GM23248 (cell line): ENCODE results near the gene HHIP. TPM values are rescaled to one million over a fixed set of nuclear protein-coding genes. Genes with fewer than 3 reads are reported as not detected.

Experiments
- DNase-seq: peaks from one replicate; pipeline ENCODE4 v3.0.0-alpha.2; 2015
- H2AFZ ChIP-seq: fragments of 200-600 bp; sonication (generic); 2 replicates; pipeline ENCODE4 v1.6.1; 2016; ENCODE audit warnings: antibody characterized with exemption
- H3F3A ChIP-seq: fragments of 200-600 bp; sonication (generic); 2 replicates; pipeline ENCODE4 v1.6.1; 2016; ENCODE audit warnings: mild to moderate bottlenecking, antibody characterized with exemption, mixed run types; ENCODE audit not compliant: insufficient read depth
- H3K27ac ChIP-seq: fragments of 200-600 bp; sonication (generic); 2 replicates; pipeline ENCODE4 v1.5.1; 2016; ENCODE audit warnings: mild to moderate bottlenecking
- H3K27me3 ChIP-seq: fragments of 200-600 bp; sonication (generic); replicated peaks from 2 replicates; pipeline ENCODE4 v1.6.1; 2016; ENCODE audit warnings: mild to moderate bottlenecking; ENCODE audit not compliant: insufficient read depth
- H3K36me3 ChIP-seq: fragments of 200-600 bp; sonication (generic); 2 replicates; pipeline ENCODE4 v1.6.1; 2016; ENCODE audit warnings: low read depth, mild to moderate bottlenecking
- H3K4me1 ChIP-seq: fragments of 200-600 bp; sonication (generic); 2 replicates; pipeline ENCODE4 v1.6.1; 2016; ENCODE audit warnings: mild to moderate bottlenecking; ENCODE audit not compliant: insufficient read depth
- H3K4me2 ChIP-seq: fragments of 200-600 bp; sonication (generic); one replicate; pipeline ENCODE4 v1.6.1; 2016; ENCODE audit warnings: mild to moderate bottlenecking; ENCODE audit not compliant: unreplicated experiment
- H3K4me3 ChIP-seq: fragments of 200-600 bp; sonication (generic); 2 replicates; pipeline ENCODE4 v1.5.1; 2016; ENCODE audit warnings: mild to moderate bottlenecking
- H3K79me2 ChIP-seq: fragments of 200-600 bp; sonication (generic); 2 replicates; pipeline ENCODE4 v1.6.1; 2016; ENCODE audit warnings: mild to moderate bottlenecking; ENCODE audit not compliant: insufficient read depth
- H3K9ac ChIP-seq: fragments of 200-600 bp; sonication (generic); 2 replicates; pipeline ENCODE4 v1.6.1; 2016; ENCODE audit warnings: mild to moderate bottlenecking
- H3K9me2 ChIP-seq: fragments of 200-600 bp; sonication (generic); 2 replicates; pipeline ENCODE4 v1.6.1; 2016; ENCODE audit warnings: mixed run types, mild to moderate bottlenecking, moderate library complexity; ENCODE audit not compliant: insufficient read depth
- H3K9me3 ChIP-seq: fragments of 200-600 bp; sonication (generic); one replicate; pipeline ENCODE4 v1.6.1; 2017; ENCODE audit warnings: low read depth
- H4K20me1 ChIP-seq: fragments of 200-600 bp; sonication (generic); 2 replicates; pipeline ENCODE4 v1.6.0; 2016; ENCODE audit not compliant: insufficient read depth
- EZH2 ChIP-seq: fragments of 200-600 bp; sonication (generic); IDR thresholded peaks from 2 replicates; pipeline ENCODE4 v1.6.1; 2018; ENCODE audit warnings: antibody characterized with exemption, mild to moderate bottlenecking; ENCODE audit not compliant: insufficient read depth, poor library complexity, severe bottlenecking
- EZH2phosphoT487 ChIP-seq: fragments of 200-600 bp; sonication (generic); IDR thresholded peaks from 2 replicates; pipeline ENCODE4 v1.6.1; 2018; ENCODE audit warnings: antibody characterized with exemption, moderate library complexity, mild to moderate bottlenecking, low read depth; ENCODE audit not compliant: insufficient read depth
- WGBS, 2 experiments: methylation state at CpG; one replicate each; pipeline ENCODE4 v1.1.6; 2015 to 2017; ENCODE audit warnings: low lambda C conversion rate in 2 of 2, low coverage in 1 of 2; ENCODE audit errors: missing lambda C conversion rate in 2 of 2; 5-methylcytosine and 5-hydroxymethylcytosine counted together
- in situ Hi-C: fragments of 300-500 bp; cut with MboI; formaldehyde crosslinking; loops from 2 replicates; pipeline ENCODE4 v1.15.0; 2020
- polyA plus RNA-seq: library from polyadenylated mRNA; unstranded; fragments of >200 nt; fragmentation: Nextera tagmentation; extraction: Ambion mirVana; gene quantifications from 2 replicates; pipeline ENCODE4 v1.2.1, GENCODE V29; 2016
- total RNA-seq: library from RNA; depleted of rRNA; stranded (reverse); fragments of >200 nt; shearing (Covaris generic); gene quantifications from 2 replicates; pipeline ENCODE4 v1.2.3, GENCODE V29; 2014

HHIP gene
- total and polyA plus RNA-seq, 2 experiments from 2014 or later = under 0.01 to 0.06 TPM

DNA sequence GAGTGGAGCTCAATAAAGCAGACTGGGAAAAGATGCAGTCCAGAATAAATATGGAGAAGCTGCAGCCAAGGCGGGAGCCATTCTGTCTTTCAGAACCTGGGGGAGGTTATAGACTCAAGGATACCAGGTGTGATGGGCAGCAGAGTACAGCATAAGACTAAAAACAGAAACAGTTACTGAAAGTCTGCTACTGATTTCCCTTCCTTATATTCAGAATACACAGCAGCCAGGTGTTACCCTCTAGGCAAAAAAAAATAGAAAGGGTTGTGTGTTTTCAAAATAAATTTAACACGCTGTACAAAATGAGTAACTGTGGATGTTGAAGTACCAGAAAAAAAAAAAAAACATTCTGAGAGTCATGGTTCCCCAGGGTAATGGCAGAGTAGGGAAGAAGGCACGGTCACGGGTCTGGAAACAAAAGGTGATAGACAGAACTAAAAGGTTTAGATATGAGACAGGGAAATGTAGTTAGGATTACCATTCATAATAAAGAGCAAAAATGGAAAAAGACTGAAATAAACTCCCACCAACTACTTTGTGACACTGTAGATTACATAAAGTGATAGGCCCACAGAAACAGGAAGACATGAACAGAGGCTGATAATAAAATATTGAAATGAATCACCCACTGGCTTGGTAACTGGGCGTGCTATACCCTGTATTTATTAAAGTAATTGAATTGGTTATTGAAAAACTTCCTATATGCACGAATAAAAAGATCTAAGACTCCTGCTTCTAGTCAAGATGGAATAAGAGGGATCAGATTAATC, 10.8 kb upstream of the HHIP start:
- Histone ChIP-seq H3K27ac (no peak overlapping the region), H2AFZ (no peak overlapping the region), H3F3A (no peaks in the 10 kb centered on the region), H3K9me2 (no peaks in the 10 kb centered on the region), H3K36me3 (no peaks in the 10 kb centered on the region), H4K20me1 (no peaks in the 10 kb centered on the region), H3K4me1 (no peaks in the 10 kb centered on the region), H3K9ac (no peak overlapping the region), H3K4me2 (no peak overlapping the region), H3K79me2 (no peaks in the 10 kb centered on the region), H3K4me3 (no peak overlapping the region), H3K9me3 (no peaks in the 10 kb centered on the region), H3K27me3 (no peaks in the 10 kb centered on the region)
- 70% methylated on average over 6 of the region's 6 CpGs for WGBS, 2 experiments
- in situ Hi-C loops = no loop called here
- TF ChIP-seq EZH2 (no peak), EZH2phosphoT487 (no peak)
- DNase-seq = no peak

DNA sequence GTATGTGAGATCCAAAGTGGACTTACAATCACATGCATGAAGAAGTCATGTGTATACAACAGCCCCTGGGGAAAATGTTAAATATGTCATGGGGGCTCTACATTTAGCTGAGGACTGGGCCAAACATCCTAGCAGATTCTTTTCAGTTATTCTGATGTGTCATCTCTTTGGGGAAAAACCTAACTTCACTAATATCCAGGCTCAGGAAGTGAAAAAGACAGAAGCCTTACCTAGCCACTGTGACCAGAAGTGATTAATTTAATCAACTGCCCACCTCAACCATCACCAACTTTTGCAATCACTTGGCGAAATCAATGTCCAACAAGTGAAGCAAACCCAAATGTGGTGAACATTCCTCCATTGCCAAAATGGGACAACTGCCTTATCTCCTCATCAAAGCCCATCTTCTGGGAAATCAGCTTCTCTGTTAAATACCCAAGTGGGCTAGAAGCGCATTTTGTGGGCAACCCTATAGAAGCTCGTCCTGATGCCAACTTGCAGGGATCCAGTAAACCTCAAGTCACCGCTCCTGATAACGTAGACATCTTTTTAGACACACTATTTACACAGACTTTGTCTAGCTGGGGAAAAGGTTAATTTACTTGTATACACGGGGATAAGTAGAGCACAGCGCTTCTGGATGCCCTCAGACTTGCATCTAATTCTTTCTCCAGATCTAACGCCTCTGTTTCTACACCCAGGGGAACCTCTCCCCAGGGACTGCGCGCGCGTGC, 1.4 kb upstream of the HHIP start:
- no peaks in the 10 kb centered on the region for H3K9me2 ChIP-seq
- H3K9me3 ChIP-seq = no peaks in the 10 kb centered on the region
- no peak for DNase-seq
- H3K27me3 ChIP-seq = peaks cover 28% of the 10 kb centered on the region
- H2AFZ ChIP-seq = no peak overlapping the region
- H3F3A ChIP-seq = no peaks in the 10 kb centered on the region
- WGBS, 2 experiments = 92 to 95% methylated on average over 11 to 12 of the region's 12 CpGs
- H3K9ac ChIP-seq = no peak overlapping the region
- in situ Hi-C loops = no loop called here
- no peak overlapping the region for H3K4me2 ChIP-seq
- H3K4me3 ChIP-seq = no peak overlapping the region
- peaks cover 8% of the 10 kb centered on the region; the same call in 1 of the 2 replicates for H3K4me1 ChIP-seq
- no peaks in the 10 kb centered on the region for H3K36me3 ChIP-seq
- H3K27ac ChIP-seq = no peak overlapping the region
- no peaks in the 10 kb centered on the region for H3K79me2 ChIP-seq
- no peaks in the 10 kb centered on the region for H4K20me1 ChIP-seq
- TF ChIP-seq EZH2phosphoT487 = no peak
- no peak for TF ChIP-seq EZH2

DNA sequence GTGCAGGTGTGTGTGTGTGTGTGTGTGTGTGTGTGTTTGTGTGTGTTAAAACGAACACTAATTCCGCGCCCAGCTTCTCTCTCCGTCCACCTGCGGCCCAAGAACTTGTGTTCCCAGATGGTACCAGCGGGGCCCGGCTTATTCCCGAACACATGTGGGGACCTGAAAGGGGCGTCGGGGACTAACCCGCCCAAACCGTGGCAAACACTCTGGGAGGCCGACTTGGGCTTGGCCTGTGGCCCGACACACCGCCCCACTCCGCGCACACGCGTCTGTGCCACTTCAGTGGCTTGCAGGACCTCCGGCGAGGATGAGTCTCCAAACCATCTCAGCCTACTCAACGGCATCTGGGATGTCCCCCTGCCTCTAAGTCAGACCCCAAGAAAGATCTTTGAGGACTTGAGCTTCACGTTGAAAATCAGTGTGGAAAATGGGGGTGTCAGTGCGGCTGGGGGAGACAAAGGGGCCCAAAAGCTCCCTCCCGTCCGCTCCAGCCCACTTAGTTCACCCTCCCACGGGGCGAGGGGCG, 790 bp upstream of the HHIP start:
- Histone ChIP-seq H3K9ac (no peak overlapping the region), H3K4me1 (peaks cover 8% of the 10 kb centered on the region; the same call in 1 of the 2 replicates), H2AFZ (peak overlapping the region; percentile 88), H3K4me2 (peak overlapping the region; percentile 84), H3K27ac (no peak overlapping the region), H3K36me3 (no peaks in the 10 kb centered on the region), H3K9me2 (no peaks in the 10 kb centered on the region), H4K20me1 (no peaks in the 10 kb centered on the region), H3F3A (no peaks in the 10 kb centered on the region), H3K27me3 (peaks cover 28% of the 10 kb centered on the region), H3K4me3 (peak overlapping the region; percentile 71), H3K79me2 (no peaks in the 10 kb centered on the region), H3K9me3 (no peaks in the 10 kb centered on the region)
- TF ChIP-seq EZH2 (no peak), EZH2phosphoT487 (no peak)
- in situ Hi-C loops = no loop called here
- WGBS, 2 experiments = 37 to 39% methylated on average over 27 to 29 of the region's 29 CpGs
- no peak for DNase-seq

DNA sequence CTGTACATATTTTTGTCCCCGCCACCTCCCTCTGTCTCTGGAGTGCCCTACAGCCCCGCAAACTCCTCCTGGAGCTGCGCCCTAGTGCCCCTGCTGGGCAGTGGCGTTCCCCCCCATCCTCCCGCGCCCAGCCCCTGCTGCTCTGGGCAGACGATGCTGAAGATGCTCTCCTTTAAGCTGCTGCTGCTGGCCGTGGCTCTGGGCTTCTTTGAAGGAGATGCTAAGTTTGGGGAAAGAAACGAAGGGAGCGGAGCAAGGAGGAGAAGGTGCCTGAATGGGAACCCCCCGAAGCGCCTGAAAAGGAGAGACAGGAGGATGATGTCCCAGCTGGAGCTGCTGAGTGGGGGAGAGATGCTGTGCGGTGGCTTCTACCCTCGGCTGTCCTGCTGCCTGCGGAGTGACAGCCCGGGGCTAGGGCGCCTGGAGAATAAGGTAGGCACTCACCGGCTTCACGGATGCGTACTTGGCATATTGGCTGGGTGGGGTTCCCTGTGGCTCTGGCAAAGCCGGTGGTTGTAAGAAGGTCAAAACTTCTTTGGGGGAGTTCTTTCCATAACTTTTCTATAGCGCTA, 653 bp downstream of the HHIP start:
- Histone ChIP-seq H3K27me3 (peaks cover 28% of the 10 kb centered on the region), H3K27ac (no peak overlapping the region), H3K4me1 (peaks cover 8% of the 10 kb centered on the region; the same call in 1 of the 2 replicates), H3F3A (no peaks in the 10 kb centered on the region), H2AFZ (peak overlapping the region; percentile 88), H4K20me1 (no peaks in the 10 kb centered on the region), H3K79me2 (no peaks in the 10 kb centered on the region), H3K9ac (no peak overlapping the region), H3K4me3 (peak overlapping the region; percentile 71), H3K9me3 (no peaks in the 10 kb centered on the region), H3K9me2 (no peaks in the 10 kb centered on the region), H3K4me2 (peak overlapping the region; percentile 84), H3K36me3 (no peaks in the 10 kb centered on the region)
- DNase-seq = peak; percentile 33
- 3 to 6% methylated on average over 22 of the region's 22 CpGs for WGBS, 2 experiments
- TF ChIP-seq EZH2phosphoT487 = no peak
- TF ChIP-seq EZH2 = no peak
- in situ Hi-C loops = no loop called here
